K562 (cell line): ENCODE measurements around the gene FTSJ3. TPM values are rescaled to one million over a fixed set of nuclear protein-coding genes. Genes with fewer than 3 reads are reported as not detected.
"Not testable (repeated sequence)": the region's sequence is repeated elsewhere in the genome, so short reads cannot be mapped to it uniquely, and the experiment has no call there.

Source experiments
- ATAC-seq: fragments of 200-7000 bp; cut with Tn5 transposase; 3 replicates; pipeline ENCODE4 v1.9.1; 2020; ENCODE audit warnings: moderate library complexity
- BruUV-seq: library from RNA; stranded (reverse); fragments of 400-500 nt; replicated peaks from 2 replicates; lab custom pipeline; 2021; lab: Mats Ljungman, UMichigan
- CTCF ChIA-PET: fragments of 300-600 bp; formaldehyde crosslinking; extraction: SDS; loops from one replicate; lab custom pipeline; 2021; ENCODE audit warnings: low intra/inter-chr PET ratio; lab: Yijun Ruan, JAX
- POLR2A ChIA-PET: fragments of 300-600, 350-650 bp; sonication (Branson Sonifier 250); formaldehyde crosslinking; extraction: SDS; loops from one replicate; lab custom pipeline; 2021; ENCODE audit warnings: antibody characterized with exemption, inconsistent platforms; lab: Yijun Ruan, JAX
- DNase-seq, 4 experiments: peaks; one replicate each; pipeline versions ENCODE4 v3.0.0 to v3.0.0-alpha.2; 2011 to 2018; ENCODE audit warnings: low spot score in 3 of 4, mixed read lengths in 3 of 4; ENCODE audit errors: extremely low read depth in 1 of 4
- FAIRE-seq: peaks from 2 replicates; lab custom pipeline; 2011; peaks lifted over from hg19 to GRCh38; lab: Jason Lieb, UNC
- H2AFZ ChIP-seq: 2 replicates; pipeline ENCODE4 v1.6.0; 2011; ENCODE audit warnings: low read depth, low read length, control low read depth, inconsistent platforms
- H3K27ac ChIP-seq: fragments of 200-600 bp; 3 replicates; pipeline ENCODE4 v1.8.0; 2011; ENCODE audit warnings: low read depth, mild to moderate bottlenecking, control low read depth, inconsistent platforms, low read length, moderate library complexity, mixed read lengths; ENCODE audit errors: extremely low read depth
- H3K27me3 ChIP-seq, 2 experiments: fragments of 300-600 bp in 1 of 2; 2 replicates in 1 of 2; 3 replicates in 1 of 2; pipeline versions ENCODE4 v1.6.0 to v1.8.0; 2011; ENCODE audit warnings: inconsistent platforms in 2 of 2, low read length in 2 of 2, mild to moderate bottlenecking in 1 of 2, mixed read lengths in 1 of 2, moderate library complexity in 1 of 2; ENCODE audit not compliant: control insufficient read depth in 2 of 2, insufficient read depth in 2 of 2
- H3K36me3 ChIP-seq: fragments of 300-600 bp; 3 replicates; pipeline ENCODE4 v1.8.0; 2011; ENCODE audit warnings: mild to moderate bottlenecking, low read length, inconsistent platforms; ENCODE audit not compliant: control insufficient read depth, insufficient read depth
- H3K4me1 ChIP-seq, 2 experiments: fragments of 200-600 bp in 1 of 2; replicated peaks in 1 of 2; 2 replicates in 1 of 2; 3 replicates in 1 of 2; pipeline versions ENCODE4 v1.5.1 to v1.8.0; 2011; ENCODE audit warnings: inconsistent platforms in 2 of 2, low read length in 2 of 2, mild to moderate bottlenecking in 1 of 2, mixed read lengths in 1 of 2, moderate library complexity in 1 of 2; ENCODE audit not compliant: control insufficient read depth in 2 of 2, insufficient read depth in 2 of 2
- H3K4me2 ChIP-seq: 2 replicates; pipeline ENCODE4 v1.6.1; 2011; ENCODE audit warnings: low read length, control low read depth, inconsistent platforms, mixed read lengths; ENCODE audit not compliant: insufficient read depth
- H3K4me3 ChIP-seq: fragments of 200-600 bp; sonication (generic), shearing (Covaris generic); 2 replicates; pipeline ENCODE4 v1.5.1; 2016; ENCODE audit warnings: control low read depth, inconsistent platforms
- H3K79me2 ChIP-seq: fragments of 200-600 bp; 3 replicates; pipeline ENCODE4 v1.8.0; 2011; ENCODE audit warnings: low read length, inconsistent platforms; ENCODE audit not compliant: control insufficient read depth, insufficient read depth
- H3K9ac ChIP-seq, 2 experiments: 2 replicates each; pipeline versions ENCODE4 v1.6.0 to v1.6.1; 2011; ENCODE audit warnings: low read depth in 2 of 2, low read length in 2 of 2, control low read depth in 1 of 2, inconsistent platforms in 1 of 2, mild to moderate bottlenecking in 1 of 2, mixed read lengths in 1 of 2; ENCODE audit not compliant: insufficient read depth in 1 of 2
- H3K9me1 ChIP-seq: one replicate; pipeline ENCODE4 v1.6.0; 2011; ENCODE audit warnings: inconsistent platforms, mild to moderate bottlenecking, low read length, moderate library complexity; ENCODE audit not compliant: control insufficient read depth, insufficient read depth
- H3K9me3 ChIP-seq: replicated peaks from 2 replicates; pipeline ENCODE4 v1.5.1; 2011; ENCODE audit warnings: low read depth, low read length, inconsistent platforms; ENCODE audit not compliant: control insufficient read depth, insufficient read depth
- H4K20me1 ChIP-seq: replicated peaks from 2 replicates; pipeline ENCODE4 v1.6.1; 2011; ENCODE audit warnings: low read length, inconsistent platforms, mixed read lengths; ENCODE audit not compliant: control insufficient read depth, insufficient read depth
- KLF6 ChIP-seq: fragments of 250-450 bp; sonication (Bioruptor Pico); IDR thresholded peaks from 2 replicates; pipeline ENCODE4 v1.4.0; 2020; ENCODE audit warnings: mild to moderate bottlenecking, moderate library complexity, borderline replicate concordance
- SRSF1 ChIP-seq: fragments of 200-400 bp; formaldehyde crosslinking; IDR thresholded peaks from 2 replicates; pipeline ENCODE4 v1.6.1; 2017; ENCODE audit warnings: mild to moderate bottlenecking, low read depth, low read length, moderate library complexity
- THRB ChIP-seq: fragments of 450-650 bp; formaldehyde crosslinking; conservative IDR thresholded peaks from 2 replicates; pipeline ENCODE4 v1.4.0; 2022; ENCODE audit warnings: mild to moderate bottlenecking, missing genetic modification characterization
- TRIM28 ChIP-seq: fragments of 450-650 bp; IDR thresholded peaks from 2 replicates; pipeline ENCODE4 v1.6.1; 2017
- ZNF316 ChIP-seq: fragments of 450-650 bp; IDR thresholded peaks from 2 replicates; pipeline ENCODE4 v1.6.1; 2016
- WGBS: fragments of 100-300 bp; shearing (Covaris generic); methylation state at CpG from one replicate; pipeline ENCODE4 v1.1.6; 2016; ENCODE audit warnings: low coverage, mixed read lengths; ENCODE audit not compliant: insufficient coverage; ENCODE audit errors: missing lambda C conversion rate; 5-methylcytosine and 5-hydroxymethylcytosine counted together
- in situ Hi-C: fragments of 300-500 bp; cut with MboI; formaldehyde crosslinking; loops from 4 replicates; pipeline ENCODE4 v1.15.0; 2018; ENCODE audit warnings: inconsistent platforms, mixed read lengths
- intact Hi-C: fragments of 100-400 bp; cut with micrococcal nuclease; formaldehyde crosslinking; loops from 2 replicates; pipeline ENCODE4 v1.14.2; 2022
- polyA plus RNA-seq, 8 experiments: library from polyadenylated mRNA; depleted of rRNA in 4 of 8; stranded (reverse) in 5 of 8; unstranded in 3 of 8; fragments of >200 nt; fragmentation: Nextera tagmentation in 2 of 8; fragmentation: Illumina TruSeq in 1 of 8; extraction: Ambion mirVana in 2 of 8; extraction: Trizol in 1 of 8; gene quantifications; 2 replicates each; pipeline versions ENCODE4 v1.2.1 to v1.2.3, GENCODE V29; 2011 to 2014; ENCODE audit warnings: inconsistent platforms in 1 of 8, missing spikeins in 1 of 8
- total RNA-seq, 7 experiments: library from RNA; depleted of rRNA in 6 of 7; stranded (reverse); fragments of >200 nt in 6 of 7; fragmentation: Illumina TruSeq in 2 of 7; extraction: Trizol in 2 of 7; gene quantifications; 2 replicates each; pipeline versions ENCODE4 v1.2.1 to v1.2.3, GENCODE V29; 2011 to 2021; ENCODE audit warnings: low replicate concordance in 1 of 7

FTSJ3 gene
- total and polyA plus RNA-seq, 9 of the 15 experiments (the other 6 are each of a cell fraction or from before 2014, with no cell fraction given), result 18.0 to 65.6 (median 52.4) TPM

GRCh38 chr17:63798572-63799106 lies 28.8 kb downstream of the FTSJ3 start (continued):
- TF ChIP-seq KLF6 (CRISPR knock-in tag) (no peak), ZNF316 (no peak), TRIM28 (no peak), SRSF1 (no peak), THRB (CRISPR knock-in tag) (no peak)
- TF ChIP-seq, all 486 proteins: peak for 0

- H2AFZ ChIP-seq, H3K4me3 ChIP-seq, H3K27me3 ChIP-seq, H3K27ac ChIP-seq, H3K9me1 ChIP-seq, DNase-seq, intact Hi-C loops, H4K20me1 ChIP-seq, H3K9ac ChIP-seq, H3K9me3 ChIP-seq, H3K4me2 ChIP-seq, CTCF ChIA-PET, H3K4me1 ChIP-seq, ATAC-seq, FAIRE-seq, in situ Hi-C loops, BruUV-seq: not testable (repeated sequence)
- Histone ChIP-seq H3K79me2 (peaks cover 18% of the 10 kb centered on the region; the same call in 2 of the 3 replicates), H3K36me3 (peaks cover 97% of the 10 kb centered on the region)
- WGBS, result 97% methylated on average over 10 of the region's 10 CpGs
- POLR2A ChIA-PET, result interaction anchor here (0.9 to 1.7 kb wide), 6 partner anchors 8 to 20 kb away, joined by 3 to 4 read pairs (median 3); no protein-coding TSS in a partner anchor
Observed at GRCh38 chr17:63796375-63796774, 31.1 kb downstream of the FTSJ3 start.
